GM12878 (cell line): Measurements from ENCODE around the gene CDH8. TPM values are rescaled to one million over a fixed set of nuclear protein-coding genes. Genes with fewer than 3 reads are reported as not detected.

Experiments
- ATAC-seq: fragments of 200-7000 bp; cut with Tn5 transposase; 3 replicates; pipeline ENCODE4 v1.9.1; 2020; ENCODE audit warnings: mild to moderate bottlenecking, moderate library complexity
- BruUV-seq: library from RNA; stranded (reverse); fragments of 400-500 nt; replicated peaks from 2 replicates; lab custom pipeline; 2021; lab: Mats Ljungman, UMichigan
- CTCF ChIA-PET: fragments of 300-600 bp; sonication (Branson Sonifier 250); formaldehyde crosslinking; extraction: SDS; loops from one replicate; lab custom pipeline; 2021; ENCODE audit warnings: inconsistent platforms; lab: Yijun Ruan, JAX
- POLR2A ChIA-PET: fragments of 350-600 bp; formaldehyde crosslinking; extraction: SDS; loops from one replicate; lab custom pipeline; 2021; ENCODE audit warnings: inconsistent platforms; lab: Charles Lee
- RAD21 ChIA-PET: fragments of 300-600 bp; sonication (Branson Sonifier 250); formaldehyde crosslinking; loops from one replicate; lab custom pipeline; 2023; ENCODE audit warnings: antibody characterized with exemption; ENCODE audit not compliant: unreplicated experiment; lab: Charles Lee
- SMC1A ChIA-PET: fragments of 300-600 bp; sonication (Branson Sonifier 250); formaldehyde crosslinking; loops from one replicate; lab custom pipeline; 2023; ENCODE audit not compliant: unreplicated experiment, uncharacterized antibody; lab: Charles Lee
- DNase-seq: peaks from one replicate; pipeline ENCODE4 v3.0.0-alpha.2; 2011; ENCODE audit warnings: low read depth, low spot score
- FAIRE-seq: peaks from 3 replicates; lab custom pipeline; 2011; peaks lifted over from hg19 to GRCh38; lab: Jason Lieb, UNC
- H2AFZ ChIP-seq: 2 replicates; pipeline ENCODE4 v1.6.0; 2011; ENCODE audit warnings: low read depth, low read length, control low read depth; ENCODE audit not compliant: control insufficient read depth
- H3K27ac ChIP-seq: 2 replicates; pipeline ENCODE4 v1.5.1; 2011; ENCODE audit warnings: control low read depth; ENCODE audit not compliant: control insufficient read depth, insufficient read depth
- H3K27me3 ChIP-seq, 2 experiments: replicated peaks in 1 of 2; 2 replicates each; pipeline versions ENCODE4 v1.6.0 to v1.6.1; 2011; ENCODE audit warnings: low read length in 1 of 2; ENCODE audit not compliant: control insufficient read depth in 2 of 2, insufficient read depth in 2 of 2
- H3K36me3 ChIP-seq, 2 experiments: 2 replicates each; pipeline ENCODE4 v1.5.1; 2011; ENCODE audit warnings: low read length in 1 of 2; ENCODE audit not compliant: control insufficient read depth in 2 of 2, insufficient read depth in 2 of 2
- H3K4me1 ChIP-seq: 2 replicates; pipeline ENCODE4 v1.6.1; 2011; ENCODE audit warnings: mild to moderate bottlenecking, low read length, moderate library complexity, mixed read lengths; ENCODE audit not compliant: control insufficient read depth, insufficient read depth
- H3K4me2 ChIP-seq: 2 replicates; pipeline ENCODE4 v1.6.0; 2011; ENCODE audit warnings: control low read depth; ENCODE audit not compliant: control insufficient read depth, insufficient read depth
- H3K4me3 ChIP-seq: fragments of 200-600 bp; sonication (generic); 2 replicates; pipeline ENCODE4 v1.5.1; 2016
- H3K79me2 ChIP-seq: 2 replicates; pipeline ENCODE4 v1.6.0; 2011; ENCODE audit warnings: low read length; ENCODE audit not compliant: control insufficient read depth, insufficient read depth
- H3K9ac ChIP-seq: 2 replicates; pipeline ENCODE4 v1.8.0; 2011; ENCODE audit warnings: low read length, control low read depth, mixed read lengths; ENCODE audit not compliant: control insufficient read depth, insufficient read depth
- H3K9me3 ChIP-seq: replicated peaks from 3 replicates; pipeline ENCODE4 v1.5.1; 2011; ENCODE audit warnings: mild to moderate bottlenecking, low read length; ENCODE audit not compliant: control insufficient read depth, insufficient read depth
- H4K20me1 ChIP-seq: 2 replicates; pipeline ENCODE4 v1.6.0; 2011; ENCODE audit not compliant: control insufficient read depth, insufficient read depth
- CBX5 ChIP-seq: sonication (generic); IDR thresholded peaks from 2 replicates; pipeline ENCODE4 v1.6.1; 2016; ENCODE audit warnings: low read depth, moderate library complexity, mild to moderate bottlenecking, inconsistent platforms
- CEBPB ChIP-seq, 2 experiments: fragments of 150-350 bp in 1 of 2; IDR thresholded peaks; 2 replicates each; pipeline ENCODE4 v1.6.1; 2012 to 2014; ENCODE audit warnings: low read depth in 2 of 2, low read length in 2 of 2, borderline replicate concordance in 1 of 2, inconsistent platforms in 1 of 2
- CTCF ChIP-seq, 3 experiments: IDR thresholded peaks in 2 of 3; conservative IDR thresholded peaks in 1 of 3; 2 replicates each; pipeline ENCODE4 v1.5.1; 2011; ENCODE audit warnings: low read depth in 3 of 3, low read length in 3 of 3, mild to moderate bottlenecking in 3 of 3, control low read depth in 2 of 3, moderate library complexity in 2 of 3, inconsistent platforms in 1 of 3, mixed read lengths in 1 of 3; ENCODE audit not compliant: control insufficient read depth in 2 of 3, insufficient read depth in 1 of 3; ENCODE audit errors: extremely low read depth in 1 of 3
- FOXK2 ChIP-seq: fragments of 450-650 bp; IDR thresholded peaks from 2 replicates; pipeline ENCODE4 v1.6.1; 2017; ENCODE audit warnings: mild to moderate bottlenecking, moderate library complexity
- PKNOX1 ChIP-seq: fragments of 450-650 bp; IDR thresholded peaks from 2 replicates; pipeline ENCODE4 v1.6.1; 2016; ENCODE audit warnings: mild to moderate bottlenecking
- REST ChIP-seq: IDR thresholded peaks from 2 replicates; pipeline ENCODE4 v1.6.1; 2012; ENCODE audit warnings: mild to moderate bottlenecking, low read depth, low read length
- SREBF1 ChIP-seq: IDR thresholded peaks from 2 replicates; pipeline ENCODE4 v1.6.1; 2012; ENCODE audit warnings: mild to moderate bottlenecking, low read length
- YY1 ChIP-seq: IDR thresholded peaks from 2 replicates; pipeline ENCODE4 v1.6.1; 2011; ENCODE audit warnings: low read depth, mild to moderate bottlenecking, low read length
- ZBTB4 ChIP-seq: fragments of 450-650 bp; formaldehyde crosslinking; IDR thresholded peaks from 2 replicates; pipeline ENCODE4 v1.4.0; 2022; ENCODE audit warnings: mild to moderate bottlenecking, moderate library complexity
- ZNF24 ChIP-seq: fragments of 450-650 bp; IDR thresholded peaks from 2 replicates; pipeline ENCODE4 v1.6.1; 2017; ENCODE audit warnings: antibody characterized with exemption, mild to moderate bottlenecking
- WGBS: methylation state at CpG from one replicate; pipeline ENCODE4 v1.1.6; 2016; ENCODE audit warnings: low lambda C conversion rate; ENCODE audit not compliant: insufficient replicate concordance, insufficient coverage; ENCODE audit errors: missing lambda C conversion rate; 5-methylcytosine and 5-hydroxymethylcytosine counted together
- in situ Hi-C: fragments of 300-500 bp; cut with MboI; formaldehyde crosslinking; loops from 9 replicates; pipeline ENCODE4 v1.14.3; 2018; ENCODE audit warnings: mixed read lengths
- intact Hi-C: fragments of 100-400 bp; cut with micrococcal nuclease; formaldehyde crosslinking; loops from one replicate; pipeline ENCODE4 v1.14.2; 2022; ENCODE audit not compliant: unreplicated experiment
- polyA plus RNA-seq, 11 experiments: library from polyadenylated mRNA; depleted of rRNA in 4 of 11; unstranded in 6 of 11; stranded (reverse) in 5 of 11; fragments of >200 nt; fragmentation: Nextera tagmentation in 4 of 11; fragmentation: Illumina TruSeq in 1 of 11; extraction: Ambion mirVana in 4 of 11; extraction: Trizol in 1 of 11; gene quantifications; 1 replicate in 1 of 11; 2 replicates in 10 of 11; pipeline versions ENCODE4 v1.2.1 to v1.2.3, GENCODE V29; 2011 to 2016; ENCODE audit warnings: inconsistent platforms in 2 of 11, missing spikeins in 2 of 11, low read depth in 1 of 11
- total RNA-seq, 4 experiments: library from RNA; depleted of rRNA in 3 of 4; stranded (reverse); fragments of >200 nt in 3 of 4; fragmentation: Illumina TruSeq in 1 of 4; extraction: Trizol in 1 of 4; gene quantifications; 2 replicates each; pipeline versions ENCODE4 v1.2.1 to v1.2.3, GENCODE V29; 2013 to 2021

Gene CDH8
- total and polyA plus RNA-seq, 10 of the 15 experiments (the other 5 are each of a cell fraction or from before 2014, with no cell fraction given) = 0.13 to 0.68 (median 0.25) TPM; not detected in 3

GRCh38 chr16:62036101-62036801 lies at the start of gene CDH8 (continued):
- no peak for TF ChIP-seq CBX5
- no peak for TF ChIP-seq REST
- TF ChIP-seq FOXK2 = no peak
- TF ChIP-seq YY1 = no peak

- intact Hi-C loops = no loop called here
- H3K27ac ChIP-seq = no peak overlapping the region
- no peak overlapping the region for H3K4me2 ChIP-seq
- H4K20me1 ChIP-seq = no peaks in the 10 kb centered on the region
- H3K4me1 ChIP-seq = no peaks in the 10 kb centered on the region
- in situ Hi-C loops = no loop called here
- no TSS peak for BruUV-seq
- no peak for DNase-seq
- SMC1A ChIA-PET = interaction anchor here (0.6 kb wide), 1 partner anchor 223 kb away, joined by 3 read pairs; no protein-coding TSS in a partner anchor
- ATAC-seq = no peak
- H3K27me3 ChIP-seq = no peaks in the 10 kb centered on the region
- no peaks in the 10 kb centered on the region for H3K36me3 ChIP-seq
- CTCF ChIA-PET = interaction anchor here (1.0 to 1.3 kb wide), 2 partner anchors 15 to 144 kb away, joined by 3 to 4 read pairs; no protein-coding TSS in a partner anchor
- H2AFZ ChIP-seq = no peak overlapping the region
- H3K9me3 ChIP-seq = no peaks in the 10 kb centered on the region
- H3K79me2 ChIP-seq = no peaks in the 10 kb centered on the region
- no peak overlapping the region for H3K9ac ChIP-seq
- WGBS = 45% methylated on average over 4 of the region's 4 CpGs
- FAIRE-seq = no peak
- no peak overlapping the region for H3K4me3 ChIP-seq
- RAD21 ChIA-PET = no interaction called here
- POLR2A ChIA-PET = interaction anchor here (0.7 kb wide), 1 partner anchor 343 kb away, joined by 3 read pairs; no protein-coding TSS in a partner anchor
- no peak for TF ChIP-seq CTCF (IDR thresholded peaks at IDR 0.05 in 2 of 3, conservative IDR thresholded peaks at IDR 0.05 in 1 of 3; ENCODE audit: control insufficient read depth in 2 of 3, extremely low read depth in 1 of 3, insufficient read depth in 1 of 3, low read depth in 3 of 3, low read length in 3 of 3)
- TF ChIP-seq CEBPB (IDR thresholded peaks at IDR 0.05; ENCODE audit: borderline replicate concordance in 1 of 2, low read depth in 2 of 2, low read length in 2 of 2) = no peak
- no peak for TF ChIP-seq ZNF24
- no peak for TF ChIP-seq ZBTB4 (CRISPR knock-in tag)
- no peak for TF ChIP-seq SREBF1
- no peak for TF ChIP-seq PKNOX1
Observed at GRCh38 chr16:62079236-62079635, 43.0 kb upstream of the CDH8 start.
